GM19099 (cell line): ENCODE measurements around the gene AGAP3.

Experiments
- POLR2A ChIP-seq: IDR thresholded peaks from 3 replicates; pipeline ENCODE4 v1.6.1; 2011; ENCODE audit warnings: low read depth; ENCODE audit not compliant: insufficient read length; ENCODE audit errors: extremely low read depth

Gene AGAP3

DNA sequence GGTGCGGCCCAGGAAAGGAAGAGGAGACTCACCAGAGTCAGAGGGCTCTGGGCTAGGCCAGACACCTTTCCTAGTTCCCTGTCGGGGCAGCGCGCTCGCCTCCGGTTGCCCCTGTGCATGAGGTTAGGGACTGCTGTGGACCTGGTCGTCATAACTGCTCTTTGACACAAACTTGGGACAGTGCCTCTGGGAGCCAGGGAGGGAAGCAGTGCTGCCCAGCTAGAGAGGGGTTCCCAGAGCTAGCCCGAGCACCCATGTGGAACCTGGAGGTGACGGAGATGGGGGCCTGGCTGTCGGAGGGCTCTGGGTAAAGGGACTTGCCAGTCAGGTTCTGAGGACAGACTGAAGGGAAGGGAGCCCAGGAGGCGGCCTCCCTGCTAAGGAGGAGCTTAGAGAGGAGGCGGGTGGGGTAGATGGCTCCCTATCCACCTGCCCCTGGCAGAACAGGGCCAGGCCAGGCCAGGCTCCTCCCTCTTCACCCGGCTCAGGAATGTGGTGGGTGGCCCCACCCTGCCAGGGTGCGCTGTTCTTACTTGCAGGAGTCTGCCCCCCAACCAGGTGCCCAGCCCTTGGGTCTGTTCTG is 29.7 kb downstream of the AGAP3 start:
- no peak for TF ChIP-seq POLR2A

DNA sequence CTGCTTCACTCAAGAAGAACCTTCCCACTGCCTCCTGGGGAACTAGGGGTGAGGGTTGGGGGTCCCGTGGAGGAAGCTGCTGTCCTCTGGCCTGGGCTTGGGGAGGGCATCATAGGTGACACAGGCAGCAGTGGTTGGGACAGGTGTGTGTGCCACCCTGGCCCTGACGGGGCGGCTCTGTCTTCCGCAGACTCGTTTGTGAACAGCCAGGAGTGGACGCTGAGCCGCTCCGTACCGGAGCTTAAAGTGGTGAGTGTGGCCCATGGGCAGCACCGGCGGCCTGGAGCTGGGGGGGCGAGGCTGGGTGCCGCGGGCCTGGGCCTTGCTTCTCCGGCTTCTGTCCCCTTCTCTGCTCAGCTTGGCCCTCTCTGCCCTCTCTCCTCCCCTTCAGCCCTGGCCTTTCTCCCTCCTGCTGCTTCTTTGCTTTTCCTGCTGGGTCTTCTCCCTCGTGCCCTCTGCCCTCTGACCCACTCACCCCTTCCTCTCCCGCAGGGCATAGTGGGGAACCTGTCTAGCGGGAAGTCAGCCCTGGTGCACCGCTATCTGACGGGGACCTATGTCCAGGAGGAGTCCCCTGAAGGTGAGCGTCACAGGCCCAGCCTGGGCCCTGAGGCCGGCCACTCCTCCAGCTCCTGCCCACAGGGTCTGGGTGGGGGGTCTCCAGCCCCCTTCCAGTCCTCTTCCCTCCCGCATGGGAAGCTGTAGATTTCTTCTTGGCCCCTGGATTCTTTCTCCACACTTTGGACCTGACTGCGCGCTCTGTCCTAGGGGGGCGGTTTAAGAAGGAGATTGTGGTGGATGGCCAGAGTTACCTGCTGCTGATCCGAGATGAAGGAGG is 30.5 kb downstream of the AGAP3 start:
- TF ChIP-seq POLR2A = no peak

DNA sequence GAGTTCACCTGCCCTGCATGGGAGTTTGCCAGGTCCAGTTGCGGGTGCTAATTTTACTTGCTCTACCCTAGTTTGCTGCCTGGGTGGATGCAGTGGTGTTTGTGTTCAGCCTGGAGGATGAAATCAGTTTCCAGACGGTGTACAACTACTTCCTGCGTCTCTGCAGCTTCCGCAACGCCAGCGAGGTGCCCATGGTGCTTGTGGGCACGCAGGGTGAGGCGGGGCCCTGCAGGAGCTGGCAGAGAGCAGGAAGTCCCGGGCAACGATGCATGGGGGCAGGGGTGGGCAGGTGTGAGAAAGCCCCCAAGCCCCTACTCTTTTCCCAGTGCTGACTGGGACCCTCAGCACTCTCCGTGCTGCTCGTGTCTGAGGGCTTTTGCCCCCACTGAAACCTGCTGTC is 31.3 kb downstream of the AGAP3 start:
- TF ChIP-seq POLR2A = no peak

DNA sequence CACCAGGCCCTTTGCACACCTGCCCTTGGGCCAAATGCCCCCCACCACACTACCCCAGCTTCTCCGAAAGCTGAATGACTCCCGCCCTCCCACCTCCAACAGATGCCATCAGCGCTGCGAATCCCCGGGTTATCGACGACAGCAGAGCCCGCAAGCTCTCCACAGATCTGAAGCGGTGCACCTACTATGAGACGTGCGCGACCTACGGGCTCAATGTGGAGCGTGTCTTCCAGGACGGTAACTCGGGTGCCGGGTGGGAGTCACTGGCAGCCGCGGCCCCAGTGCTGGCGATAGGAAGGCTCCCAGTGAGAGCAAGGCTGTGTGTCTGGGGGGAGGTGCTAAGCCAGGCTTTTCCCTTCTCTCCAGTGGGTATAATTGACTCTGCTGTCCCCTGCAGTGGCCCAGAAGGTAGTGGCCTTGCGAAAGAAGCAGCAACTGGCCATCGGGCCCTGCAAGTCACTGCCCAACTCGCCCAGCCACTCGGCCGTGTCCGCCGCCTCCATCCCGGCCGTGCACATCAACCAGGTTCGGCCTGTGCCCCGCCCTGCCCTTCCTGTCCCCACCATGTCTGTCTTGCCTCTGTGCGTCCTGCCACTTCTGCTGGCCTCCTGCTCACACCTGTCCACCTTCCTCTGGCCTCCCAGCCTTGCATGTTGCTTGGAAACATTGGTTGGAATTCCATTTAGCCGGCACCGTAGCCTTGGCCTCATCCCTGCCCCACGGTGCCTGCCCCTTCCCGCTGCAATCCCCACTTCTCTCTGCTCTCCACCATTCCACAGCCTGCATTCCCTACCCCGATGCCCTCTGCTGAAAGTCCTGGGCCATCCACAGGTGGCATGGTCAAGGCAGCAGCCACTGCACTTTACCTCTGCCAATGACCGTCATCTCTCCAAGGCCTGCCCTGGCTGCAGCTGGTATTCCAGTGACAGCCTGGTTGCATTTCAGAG is 32.1 kb downstream of the AGAP3 start:
- no peak for TF ChIP-seq POLR2A

DNA sequence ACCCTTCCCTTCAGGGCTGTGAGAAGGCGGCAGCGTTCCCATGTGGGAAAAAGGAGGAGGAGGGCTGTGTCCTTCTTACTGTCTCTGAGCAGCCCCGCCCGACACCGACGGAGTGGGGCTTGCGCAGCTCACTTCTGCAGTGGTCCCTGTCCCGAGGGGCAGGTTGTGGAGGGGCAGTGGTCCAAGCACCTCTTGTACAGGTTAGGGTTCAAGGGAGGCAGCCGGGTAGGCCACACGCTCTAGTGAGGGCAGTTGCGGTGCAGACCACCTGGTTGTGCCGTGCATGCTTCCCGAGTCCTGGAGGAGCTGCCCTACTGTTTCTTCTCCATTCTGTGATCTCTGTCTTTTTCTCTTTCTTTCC is 32.8 kb downstream of the AGAP3 start:
- TF ChIP-seq POLR2A = no peak

DNA sequence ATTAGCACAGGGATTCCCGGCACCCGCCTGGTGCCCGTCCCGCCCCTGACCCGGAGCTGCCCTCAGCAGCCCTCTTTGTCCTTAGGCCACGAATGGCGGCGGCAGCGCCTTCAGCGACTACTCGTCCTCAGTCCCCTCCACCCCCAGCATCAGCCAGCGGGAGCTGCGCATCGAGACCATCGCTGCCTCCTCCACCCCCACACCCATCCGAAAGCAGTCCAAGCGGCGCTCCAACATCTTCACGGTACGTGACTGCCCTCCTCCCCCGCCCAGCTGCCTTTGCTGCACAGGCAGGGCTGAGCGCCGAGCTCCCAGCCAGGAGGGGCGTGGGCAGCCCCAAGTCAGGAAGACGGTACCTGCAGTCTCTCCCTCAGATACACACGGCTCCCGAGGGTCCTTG is 33.6 kb downstream of the AGAP3 start:
- no peak for TF ChIP-seq POLR2A

DNA sequence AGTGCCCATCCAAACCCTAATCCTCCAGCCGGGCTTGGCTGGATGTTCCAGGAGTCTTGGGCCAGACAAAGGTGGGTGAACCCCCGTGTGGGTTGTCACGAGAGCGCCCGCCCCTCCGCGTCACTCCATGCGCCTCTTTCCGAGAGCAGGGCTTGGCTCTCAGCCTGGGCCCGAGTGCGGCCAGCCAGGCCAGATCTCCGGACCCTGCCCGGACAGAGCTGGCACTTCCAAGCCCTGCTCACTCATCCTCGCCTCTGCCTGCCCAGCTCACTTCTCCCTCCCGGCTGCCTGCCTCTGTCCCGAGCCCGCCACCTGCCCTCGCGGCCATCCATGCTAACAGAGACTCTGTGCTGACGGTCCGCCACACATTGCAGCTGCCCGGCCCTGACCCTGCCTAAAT is 34.6 kb downstream of the AGAP3 start:
- TF ChIP-seq POLR2A = no peak

DNA sequence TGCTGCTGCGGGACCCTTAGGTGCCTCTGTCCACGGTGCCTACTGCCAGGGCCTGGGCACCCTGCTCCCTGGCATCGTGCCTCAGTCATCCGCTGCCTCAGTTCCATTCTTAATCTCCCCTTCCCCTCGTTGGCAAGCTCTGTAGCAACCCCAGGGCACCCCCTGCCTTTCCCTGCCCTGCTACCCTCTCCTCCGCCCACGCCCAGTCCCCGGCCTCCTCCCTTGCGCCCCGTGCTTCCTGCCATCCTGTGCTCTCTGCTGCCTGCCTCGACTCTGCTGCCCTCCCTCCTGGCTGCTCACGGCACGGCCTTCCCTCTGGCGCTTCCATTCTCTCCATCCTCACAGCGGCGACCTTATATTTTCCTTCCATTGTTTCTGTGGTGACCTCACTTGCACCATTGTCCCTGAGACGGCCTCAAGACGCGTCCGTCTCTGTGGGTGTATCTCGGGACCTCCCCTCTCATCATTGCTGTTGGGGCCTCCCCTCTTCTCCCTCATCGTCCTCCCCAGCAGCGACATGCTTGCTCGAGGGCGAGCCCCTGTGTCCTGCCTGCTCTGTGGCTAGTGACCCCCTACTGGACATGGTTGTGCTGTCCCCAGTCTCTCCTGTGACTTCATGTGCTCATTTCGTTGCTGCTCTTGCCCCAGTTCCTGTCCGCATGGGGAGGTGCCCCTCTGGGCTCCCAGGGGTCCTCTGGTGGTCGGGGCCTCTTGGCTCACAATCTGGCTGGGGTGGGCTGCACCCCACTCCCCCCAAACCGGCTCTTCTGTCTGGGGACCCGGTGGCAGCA is 35.3 kb downstream of the AGAP3 start:
- TF ChIP-seq POLR2A = no peak

DNA sequence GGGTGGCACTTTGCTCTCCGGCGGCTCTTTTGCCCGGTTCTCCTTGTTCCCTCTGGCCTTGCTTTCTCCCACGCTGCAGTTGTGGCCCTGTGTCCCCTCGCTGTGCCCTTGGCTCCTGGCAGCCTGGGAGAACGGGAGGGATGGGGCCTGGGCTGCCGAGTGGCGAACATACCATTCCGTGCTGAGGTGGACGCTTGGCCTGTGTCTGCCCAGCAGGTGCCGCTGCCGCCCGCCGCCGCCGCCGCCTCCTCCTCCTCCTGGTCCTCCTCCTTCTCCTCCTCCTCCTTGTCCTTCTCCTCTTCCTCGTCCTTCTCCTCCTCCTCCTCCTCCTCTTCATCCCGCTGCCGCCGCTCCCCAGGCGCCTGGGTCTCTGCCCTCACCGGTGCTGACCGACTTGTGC is 36.0 kb downstream of the AGAP3 start:
- TF ChIP-seq POLR2A = no peak

DNA sequence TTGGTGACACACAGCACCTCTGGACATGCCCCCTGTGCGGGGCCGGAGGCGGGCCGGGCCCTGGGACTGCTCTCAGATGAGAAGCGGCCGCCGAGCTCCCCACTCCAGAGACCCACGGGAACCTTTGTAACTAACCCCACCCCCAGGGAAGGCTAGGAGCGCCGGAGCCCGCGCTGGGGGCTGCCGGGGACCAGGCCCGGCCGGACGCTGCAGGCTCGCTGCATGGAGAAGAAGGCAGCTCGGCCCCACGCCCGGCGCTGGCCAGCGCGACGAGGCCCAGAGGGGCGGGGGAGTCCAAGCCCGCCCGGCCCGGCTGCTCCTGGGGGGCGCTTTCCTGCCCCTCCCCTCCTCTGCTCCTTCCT is 36.5 kb downstream of the AGAP3 start:
- TF ChIP-seq POLR2A = no peak

DNA sequence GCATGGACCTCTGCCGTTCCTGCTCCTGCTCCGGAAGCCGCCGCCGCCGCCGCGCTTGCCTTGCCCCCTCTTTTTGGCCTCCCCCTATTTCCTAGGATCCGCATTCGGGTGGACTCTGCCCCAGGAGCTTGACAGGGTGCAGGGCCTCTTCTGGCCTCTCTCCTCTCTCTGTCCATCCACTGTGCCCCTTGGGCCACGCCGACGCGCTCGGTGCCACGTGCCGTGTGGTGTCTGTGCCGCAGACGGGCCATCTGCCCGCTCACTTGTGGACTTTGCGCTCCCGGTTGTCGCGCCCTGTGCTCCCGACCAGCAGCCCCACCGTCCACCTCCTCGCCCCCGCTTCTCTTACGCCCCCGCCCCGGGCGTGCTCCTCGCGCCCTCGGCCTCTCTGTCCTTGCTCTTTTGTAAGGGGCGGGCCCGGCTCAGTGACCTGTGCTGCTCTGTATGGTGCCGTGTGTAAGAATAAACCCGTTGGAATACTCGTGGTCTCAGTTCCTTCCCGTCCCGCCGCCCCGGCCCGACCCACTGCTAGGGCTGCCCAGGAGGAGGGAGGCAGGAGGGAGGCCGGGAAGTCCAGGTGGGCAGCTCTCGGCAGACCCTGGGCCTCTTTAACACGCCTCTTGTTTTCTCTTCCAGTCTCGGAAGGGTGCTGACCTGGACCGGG is 37.0 kb downstream of the AGAP3 start:
- TF ChIP-seq POLR2A = no peak

DNA sequence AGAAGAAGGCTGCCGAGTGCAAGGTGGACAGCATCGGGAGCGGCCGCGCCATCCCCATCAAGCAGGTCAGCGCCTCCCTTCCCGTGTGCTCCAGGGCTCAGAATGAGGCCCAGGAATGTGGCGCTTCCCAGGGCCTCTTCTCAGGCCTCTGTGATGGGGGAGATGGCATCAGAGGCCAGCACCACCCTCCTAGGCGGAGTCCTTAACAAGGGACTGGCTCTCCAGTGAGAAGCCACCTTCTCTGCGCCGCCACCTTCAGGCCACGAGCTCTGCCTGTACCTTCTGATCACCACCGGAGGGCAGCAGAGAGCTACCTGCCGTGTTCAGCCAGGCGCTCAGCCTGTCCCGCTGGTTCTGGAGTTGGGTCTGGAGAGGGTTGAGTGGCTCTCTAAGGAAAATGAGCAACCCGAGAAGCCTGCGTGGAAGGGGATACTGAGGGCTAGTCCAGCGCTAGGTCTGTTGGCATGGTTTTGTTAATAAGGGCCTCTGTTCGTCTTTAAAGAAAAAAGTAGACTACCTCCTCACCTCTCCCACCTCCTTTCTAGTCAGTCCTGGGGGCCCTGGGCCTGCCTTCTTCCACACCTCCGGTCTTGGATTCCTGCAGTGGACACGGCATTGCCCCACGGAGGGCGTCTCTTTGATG is 37.7 kb downstream of the AGAP3 start:
- no peak for TF ChIP-seq POLR2A

DNA sequence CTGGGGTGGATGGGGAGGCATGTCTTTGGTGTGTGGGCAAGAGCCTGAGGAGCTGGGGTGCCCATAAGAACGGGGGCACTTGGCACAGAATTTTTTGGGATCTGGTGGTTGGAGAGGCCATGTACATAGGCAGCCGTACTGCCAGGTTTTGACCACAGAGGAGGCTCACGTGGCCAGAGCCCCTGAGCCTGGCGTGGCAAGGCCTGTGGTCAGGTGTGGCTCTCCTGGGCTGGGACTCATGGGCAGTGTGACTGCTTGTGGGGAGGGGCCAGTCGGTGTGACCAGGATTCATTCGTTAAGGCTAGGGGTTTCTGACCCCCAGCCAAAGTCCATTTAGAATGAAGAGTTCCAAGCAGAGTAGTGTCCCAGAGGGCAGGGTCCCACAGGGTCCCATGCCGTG is 38.2 kb downstream of the AGAP3 start:
- no peak for TF ChIP-seq POLR2A

DNA sequence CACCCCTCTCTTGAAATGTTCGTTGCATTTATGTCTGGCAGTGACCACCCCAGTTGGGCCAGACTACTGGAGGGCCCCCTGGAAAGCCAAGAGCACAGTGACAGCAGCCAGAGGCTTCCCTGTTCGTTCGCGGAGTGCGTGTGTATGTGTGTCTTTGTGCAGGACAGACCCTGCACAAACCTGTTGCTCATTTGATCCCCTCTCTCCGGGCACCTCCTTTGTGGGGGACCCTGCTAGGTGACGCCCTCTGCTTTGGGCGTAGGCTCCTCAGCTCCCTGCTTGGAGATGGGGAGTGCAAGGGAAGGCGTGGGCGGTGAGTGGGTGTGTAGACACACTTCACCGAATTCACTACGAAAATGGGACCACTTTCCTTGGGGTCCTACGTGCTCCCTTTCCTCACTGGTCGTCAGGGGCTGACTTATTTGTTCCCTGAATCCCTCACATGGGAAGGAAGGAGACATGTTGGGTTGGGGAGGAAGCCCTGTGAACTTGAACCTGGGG is 38.7 kb downstream of the AGAP3 start:
- no peak for TF ChIP-seq POLR2A
